Measurements from ENCODE around the gene ABCB7.

Gene ABCB7

GRCh38 chrX:75086731-75087195, 69.3 kb downstream of the ABCB7 start:
- DNase-seq (ENCODE audit: low read depth): no peak
- TF ChIP-seq CTCF (IDR thresholded peaks at IDR 0.05; ENCODE audit: control insufficient read depth, extremely low read depth, insufficient read depth): no peak
- no peak overlapping the region for H3K4me3 ChIP-seq (ENCODE audit: low read depth, low read length)

GRCh38 chrX:75084757-75085156, 71.3 kb downstream of the ABCB7 start:
- no peak for DNase-seq (ENCODE audit: low read depth)
- H3K4me3 ChIP-seq (ENCODE audit: low read depth, low read length): no peak overlapping the region
- TF ChIP-seq CTCF (IDR thresholded peaks at IDR 0.05; ENCODE audit: control insufficient read depth, extremely low read depth, insufficient read depth): no peak

- TF ChIP-seq CTCF (IDR thresholded peaks at IDR 0.05; ENCODE audit: control insufficient read depth, extremely low read depth, insufficient read depth): no peak
- no peak for DNase-seq (ENCODE audit: low read depth)
- H3K4me3 ChIP-seq (ENCODE audit: low read depth, low read length): no peak overlapping the region
These were observed 79.7 kb downstream of the ABCB7 start for GRCh38 chrX:75076429-75076828.

GRCh38 chrX:75074475-75074874, 81.6 kb downstream of the ABCB7 start:
- H3K4me3 ChIP-seq (ENCODE audit: low read depth, low read length): no peak overlapping the region
- DNase-seq (ENCODE audit: low read depth): no peak
- TF ChIP-seq CTCF (IDR thresholded peaks at IDR 0.05; ENCODE audit: control insufficient read depth, extremely low read depth, insufficient read depth): no peak

- no peak for DNase-seq (ENCODE audit: low read depth)
- H3K4me3 ChIP-seq (ENCODE audit: low read depth, low read length): no peak overlapping the region
- no peak for TF ChIP-seq CTCF (IDR thresholded peaks at IDR 0.05; ENCODE audit: control insufficient read depth, extremely low read depth, insufficient read depth)
These were observed 84.7 kb downstream of the ABCB7 start for GRCh38 chrX:75071334-75071733.

- DNase-seq (ENCODE audit: low read depth): no peak
- TF ChIP-seq CTCF (IDR thresholded peaks at IDR 0.05; ENCODE audit: control insufficient read depth, extremely low read depth, insufficient read depth): no peak
- H3K4me3 ChIP-seq (ENCODE audit: low read depth, low read length): no peak overlapping the region
These were observed 88.2 kb downstream of the ABCB7 start for GRCh38 chrX:75067931-75068330.

- no peak for DNase-seq (ENCODE audit: low read depth)
- no peak for TF ChIP-seq CTCF (IDR thresholded peaks at IDR 0.05; ENCODE audit: control insufficient read depth, extremely low read depth, insufficient read depth)
- no peak overlapping the region for H3K4me3 ChIP-seq (ENCODE audit: low read depth, low read length)
These were observed 94.4 kb downstream of the ABCB7 start for GRCh38 chrX:75061701-75062100.

Data from LNCaP clone FGC (cell line).